D341Med (cell line): ENCODE results near the gene CFAP20DC.

ENCODE experiments used
- DNase-seq: peaks from one replicate; pipeline ENCODE4 v3.0.0; 2012; ENCODE audit warnings: low spot score

CFAP20DC gene

DNA sequence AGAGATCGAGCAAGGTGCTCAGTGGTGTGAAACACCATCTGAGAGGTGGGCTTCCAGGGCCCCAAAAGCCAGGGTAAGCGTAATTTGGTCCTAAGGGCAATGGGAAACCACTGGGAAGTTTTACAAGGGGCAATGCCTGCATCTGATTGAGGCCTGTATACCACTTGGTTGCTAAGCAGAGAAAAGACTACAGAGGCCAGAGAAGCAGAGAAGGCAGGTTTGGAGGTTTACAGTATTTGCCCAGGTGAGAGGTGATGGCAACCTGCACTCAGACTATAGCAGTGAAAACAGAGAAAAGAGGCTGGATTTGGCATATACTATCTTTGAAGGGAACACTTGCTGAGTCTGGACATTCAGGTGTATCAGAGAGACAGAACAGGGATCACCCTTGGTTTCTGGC is 249.8 kb downstream of the CFAP20DC start:
- DNase-seq: no peak

DNA sequence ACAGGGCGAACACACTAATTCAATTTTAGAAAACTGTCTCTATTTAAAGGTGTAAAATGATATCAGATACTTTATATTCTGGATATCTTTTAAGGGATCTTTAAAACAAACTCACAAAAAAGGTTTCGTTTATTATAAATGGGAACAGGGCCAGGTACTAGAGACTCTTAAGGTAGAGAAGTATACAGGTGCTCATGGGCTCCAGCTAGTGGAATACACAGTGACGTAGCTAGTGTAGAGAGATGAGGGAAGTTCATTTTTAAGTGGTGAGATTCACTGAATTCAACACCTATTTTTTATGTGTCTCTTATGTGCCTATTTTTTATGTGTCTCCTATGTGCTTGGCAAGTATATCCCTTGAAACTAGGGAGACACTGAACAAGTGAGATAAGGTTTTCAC is 250.6 kb downstream of the CFAP20DC start:
- no peak for DNase-seq

DNA sequence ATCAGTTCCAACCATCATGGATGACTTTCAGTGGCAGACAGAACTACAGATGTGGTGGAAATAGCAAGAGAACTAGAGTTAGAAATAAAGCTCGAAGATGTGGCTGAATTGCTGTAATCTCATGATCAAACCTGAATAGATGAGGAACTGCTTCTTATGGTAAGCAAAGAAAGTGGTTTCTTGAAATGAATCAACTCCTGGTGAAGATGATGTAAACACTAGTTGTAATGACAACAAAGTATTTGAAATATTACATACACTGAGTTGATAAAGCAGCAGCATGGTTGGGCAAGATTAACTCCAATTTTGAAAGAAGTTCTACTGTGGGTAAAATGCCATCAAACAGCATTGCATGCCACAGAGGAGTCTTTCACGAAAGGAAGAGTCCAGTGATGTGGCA is 251.5 kb downstream of the CFAP20DC start:
- DNase-seq: no peak

DNA sequence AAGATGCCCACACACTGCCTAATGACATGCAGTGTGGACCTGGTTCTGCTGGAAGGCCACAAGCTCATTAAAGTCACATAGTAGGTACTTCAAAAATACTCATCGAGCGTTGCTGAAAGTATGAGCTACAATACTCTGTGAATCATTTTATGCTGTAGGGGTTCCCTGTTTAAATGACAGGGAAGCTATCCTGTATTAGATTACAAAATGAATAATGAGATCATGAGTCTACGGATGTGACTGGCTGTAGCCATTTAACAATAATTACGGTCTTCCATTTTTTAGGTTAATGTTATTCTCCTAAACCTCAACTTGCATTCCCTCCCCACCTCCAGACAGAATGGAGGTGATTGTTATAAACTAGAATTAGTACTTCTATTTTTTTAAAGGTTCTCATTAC is 255.1 kb downstream of the CFAP20DC start:
- DNase-seq: no peak

DNA sequence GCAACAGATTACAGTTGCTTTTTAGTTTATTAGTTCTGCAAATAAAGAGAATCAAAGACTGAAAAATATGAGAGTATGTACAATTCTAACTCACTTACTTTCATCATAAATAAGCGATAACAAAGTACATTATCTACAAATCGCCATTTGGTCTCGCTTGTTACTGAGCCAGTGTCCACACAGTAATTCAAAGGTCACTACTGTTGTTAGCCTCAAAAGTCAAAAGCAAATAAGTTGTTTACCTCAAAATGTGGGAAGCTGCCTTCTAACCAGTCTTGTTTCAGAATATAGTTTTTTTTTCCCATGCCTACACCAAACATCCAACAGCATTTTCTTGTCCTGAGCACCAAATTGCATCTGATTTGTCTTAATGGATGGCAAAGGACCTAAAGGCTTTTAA is 255.9 kb downstream of the CFAP20DC start:
- DNase-seq: no peak

DNA sequence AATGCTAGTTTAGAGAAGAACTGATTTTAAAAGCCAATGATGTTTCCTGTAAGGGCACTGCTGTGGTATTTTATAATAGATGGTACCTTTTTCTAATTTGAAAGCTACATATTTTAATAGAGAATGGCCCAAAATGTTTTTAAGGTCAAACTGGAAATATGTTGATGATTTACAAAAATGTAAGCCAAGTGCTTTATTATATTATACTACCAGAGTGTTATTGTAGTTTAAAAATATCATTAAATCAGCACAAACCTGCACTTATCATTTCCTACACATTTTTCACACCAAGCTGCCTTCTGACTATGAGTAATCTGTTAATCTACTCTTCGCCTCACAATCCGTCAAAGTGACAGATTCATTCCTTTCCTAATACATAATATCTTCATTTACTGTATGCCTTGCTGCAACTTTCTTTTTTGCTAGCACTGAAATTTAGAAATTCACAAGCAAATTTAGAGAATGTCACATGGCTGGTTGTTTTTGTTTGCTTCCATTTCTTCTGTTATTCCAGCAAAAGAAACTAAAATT is 256.8 kb downstream of the CFAP20DC start:
- DNase-seq: no peak

DNA sequence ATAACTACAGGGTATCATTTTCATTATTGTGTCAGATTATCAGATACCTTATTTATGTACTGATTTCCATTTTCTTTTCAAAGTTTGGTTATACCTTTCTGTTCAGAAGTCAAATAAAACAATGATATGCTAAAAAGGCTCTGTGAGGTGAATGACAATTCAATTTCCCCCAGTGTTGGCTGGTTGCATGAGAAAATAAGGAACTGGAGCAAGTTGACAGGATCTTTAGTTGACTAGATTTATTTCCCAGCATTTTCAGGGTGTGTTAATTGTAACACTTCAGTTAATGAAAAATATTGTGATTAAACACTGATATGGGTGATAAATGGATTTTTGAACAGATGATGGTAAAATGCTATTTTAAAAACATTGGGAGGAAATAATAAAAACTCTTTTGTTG is 260.4 kb downstream of the CFAP20DC start:
- no peak for DNase-seq

DNA sequence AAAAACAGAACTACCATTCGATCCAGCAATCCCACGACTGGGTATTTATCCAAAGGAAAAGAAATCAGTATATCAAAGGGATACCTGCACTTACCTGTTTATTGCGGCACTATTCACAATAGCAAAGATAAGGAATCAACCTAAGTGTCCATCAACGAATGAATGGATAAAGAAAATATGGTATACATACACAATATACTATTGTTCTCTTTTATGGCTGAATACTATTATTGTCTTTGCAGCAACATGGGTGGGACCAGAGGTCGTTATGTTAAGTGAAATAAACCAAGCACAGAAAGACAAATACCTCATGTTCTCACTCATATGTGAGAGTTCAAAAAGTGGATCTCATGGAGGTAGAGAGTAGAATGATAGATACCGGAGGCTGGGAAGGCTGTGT is 264.9 kb downstream of the CFAP20DC start:
- no peak for DNase-seq

DNA sequence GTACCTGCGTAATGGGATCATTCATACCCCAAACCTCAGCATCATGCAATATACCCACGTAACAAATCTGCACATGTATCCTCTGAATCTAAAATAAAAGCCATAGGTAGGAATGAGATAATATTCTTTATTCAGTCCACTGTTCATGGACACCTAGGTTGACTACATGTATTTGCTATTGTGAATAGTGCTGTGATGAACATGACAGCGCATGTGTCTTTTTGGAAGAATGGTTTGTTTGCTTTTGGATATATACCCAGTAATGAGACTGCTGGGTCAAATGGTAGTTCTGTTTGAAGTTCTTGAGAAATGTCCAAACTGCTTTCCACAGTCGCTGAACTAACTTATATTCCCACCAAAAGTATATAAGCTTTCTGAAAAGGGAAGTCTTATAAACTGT is 265.4 kb downstream of the CFAP20DC start:
- no peak for DNase-seq

DNA sequence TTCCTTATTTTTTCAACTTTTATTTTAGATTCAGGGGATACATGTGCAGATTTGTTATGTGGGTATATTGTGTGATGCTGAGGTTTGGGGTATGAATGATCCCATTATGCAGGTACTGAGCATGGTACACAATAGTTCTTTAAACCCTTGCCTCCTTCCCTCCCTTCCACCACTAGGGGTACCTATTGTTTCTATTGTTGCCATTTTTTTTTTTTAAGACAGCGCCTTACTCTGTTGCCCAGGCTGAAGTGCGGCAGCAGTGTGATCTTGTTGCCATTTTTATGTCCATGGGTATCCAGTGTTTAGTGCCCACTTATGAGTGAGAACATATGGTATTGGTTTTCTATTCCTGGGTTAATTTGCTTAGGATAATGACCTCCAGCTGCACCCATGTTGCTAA is 266.0 kb downstream of the CFAP20DC start:
- no peak for DNase-seq

DNA sequence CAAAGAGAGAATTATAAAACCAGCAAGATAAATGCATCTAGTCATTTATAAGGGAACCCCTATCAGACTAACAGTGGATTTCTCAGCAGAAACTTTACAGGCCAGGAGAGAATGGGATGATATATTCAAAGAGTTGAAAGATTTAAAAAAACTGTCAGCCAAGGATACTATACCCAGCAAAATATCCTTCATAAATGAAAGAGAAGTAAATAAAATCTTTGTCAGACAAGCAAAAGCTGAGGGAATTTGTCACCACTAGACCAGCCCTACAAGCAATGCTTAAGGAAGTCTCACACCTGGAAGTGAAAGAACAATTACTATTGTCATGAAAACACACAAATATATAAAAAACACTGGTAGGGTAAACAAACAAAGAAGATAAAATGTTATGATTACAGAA is 269.9 kb downstream of the CFAP20DC start:
- DNase-seq: no peak

DNA sequence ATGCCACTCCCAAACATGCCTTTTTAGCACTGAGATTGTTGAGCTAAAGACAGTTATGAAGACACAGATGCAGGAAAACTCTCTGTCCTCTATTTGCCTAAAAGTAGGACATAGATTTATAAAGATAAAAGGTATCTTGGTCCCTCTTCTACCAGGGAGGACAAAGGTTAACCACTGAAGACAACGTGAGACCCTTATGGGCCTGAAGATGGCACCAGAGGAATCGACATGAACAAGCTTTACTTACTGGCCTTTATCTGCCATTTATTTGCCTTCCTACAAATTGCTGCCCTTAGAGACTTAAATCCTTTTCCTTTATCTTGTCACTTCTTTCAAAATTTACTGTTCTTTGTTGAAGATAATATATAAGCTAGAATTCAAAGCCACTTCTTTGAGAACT is 273.6 kb downstream of the CFAP20DC start:
- no peak for DNase-seq

DNA sequence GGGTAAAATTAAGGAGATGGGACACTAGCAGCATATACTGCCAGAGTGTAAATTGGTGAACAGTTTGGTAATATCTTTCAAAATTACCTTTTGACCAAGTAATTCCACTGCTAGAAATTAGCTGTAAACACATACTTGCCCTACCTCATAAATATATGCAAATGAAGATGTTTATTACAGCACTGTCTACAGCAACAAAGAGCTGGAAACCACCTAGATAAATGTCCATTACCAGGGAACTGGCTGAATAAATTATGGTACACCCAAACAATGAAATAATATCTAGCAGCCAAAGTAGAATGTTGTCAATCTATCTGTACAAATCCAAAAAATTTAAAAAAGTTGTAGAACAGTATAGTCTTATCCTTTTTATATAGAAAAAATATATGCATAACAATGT is 277.4 kb downstream of the CFAP20DC start:
- no peak for DNase-seq

DNA sequence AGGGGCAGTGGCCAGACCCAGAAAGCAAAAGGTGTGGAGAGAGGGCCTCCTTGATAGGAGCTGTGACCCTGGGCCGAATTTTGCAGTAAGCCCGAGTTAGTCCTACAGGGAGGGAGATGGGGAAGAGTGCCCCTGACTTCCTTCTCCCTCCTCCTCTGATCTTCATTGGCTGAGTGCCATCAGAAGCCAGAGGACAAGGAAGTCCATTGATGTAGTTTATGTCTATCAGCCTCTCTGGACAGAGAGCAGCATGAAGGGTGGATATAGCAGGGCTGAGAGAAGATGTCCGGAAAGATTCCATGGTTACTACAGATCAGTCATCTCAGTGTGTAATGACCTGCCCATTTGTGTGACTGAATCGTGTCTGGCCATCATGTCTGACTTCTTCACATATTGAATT is 280.8 kb downstream of the CFAP20DC start:
- DNase-seq: no peak

DNA sequence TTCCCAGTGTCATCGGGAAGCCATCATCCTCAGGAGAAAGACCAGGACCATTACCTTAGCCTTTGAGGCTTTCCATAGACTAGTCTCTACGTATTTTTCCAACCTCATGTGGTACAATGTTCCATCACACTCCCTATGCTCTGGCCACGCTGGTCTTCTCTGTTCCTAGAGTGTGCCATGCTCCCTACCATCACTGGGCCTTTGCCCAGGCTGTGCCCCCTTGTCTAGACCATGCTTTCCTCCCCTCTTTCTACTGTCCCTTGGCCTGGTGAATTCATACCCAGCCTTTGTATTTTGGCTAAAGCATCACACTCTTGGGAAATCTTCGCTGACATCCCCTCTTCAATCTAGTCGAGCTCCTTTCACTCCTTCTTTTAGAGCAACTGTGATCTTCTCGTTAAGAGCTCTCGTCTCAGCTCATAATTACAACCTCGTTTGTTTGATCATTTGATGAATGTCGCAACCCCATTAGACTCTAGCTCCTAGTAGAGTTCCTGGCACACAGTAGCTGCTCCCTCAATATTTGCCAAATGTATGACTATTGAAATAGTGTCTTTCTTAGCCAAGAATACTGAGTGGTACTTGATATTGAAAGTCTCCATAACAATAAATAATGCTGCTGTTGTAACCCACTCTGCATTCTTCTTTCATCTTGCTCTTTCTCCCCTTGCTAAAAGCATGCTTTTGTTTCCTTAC is 283.1 kb downstream of the CFAP20DC start:
- DNase-seq: no peak

DNA sequence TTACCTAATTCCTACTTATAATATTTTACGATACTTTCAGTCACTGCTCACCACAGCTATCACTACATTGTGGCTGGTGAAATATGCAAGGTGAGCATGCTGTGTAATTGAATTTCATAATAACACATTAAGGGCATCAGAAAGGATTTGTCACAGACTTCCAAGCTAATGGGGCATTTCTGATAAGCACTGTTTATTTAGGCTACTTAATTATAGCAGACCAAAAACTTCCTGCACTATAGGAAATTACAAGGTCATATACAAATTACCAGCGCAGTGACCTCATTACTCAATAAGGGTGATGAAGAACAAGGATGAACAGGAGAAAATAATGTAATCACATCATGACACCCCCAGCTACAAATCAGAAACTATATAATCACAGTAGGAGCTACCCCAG is 294.7 kb downstream of the CFAP20DC start:
- DNase-seq: no peak

DNA sequence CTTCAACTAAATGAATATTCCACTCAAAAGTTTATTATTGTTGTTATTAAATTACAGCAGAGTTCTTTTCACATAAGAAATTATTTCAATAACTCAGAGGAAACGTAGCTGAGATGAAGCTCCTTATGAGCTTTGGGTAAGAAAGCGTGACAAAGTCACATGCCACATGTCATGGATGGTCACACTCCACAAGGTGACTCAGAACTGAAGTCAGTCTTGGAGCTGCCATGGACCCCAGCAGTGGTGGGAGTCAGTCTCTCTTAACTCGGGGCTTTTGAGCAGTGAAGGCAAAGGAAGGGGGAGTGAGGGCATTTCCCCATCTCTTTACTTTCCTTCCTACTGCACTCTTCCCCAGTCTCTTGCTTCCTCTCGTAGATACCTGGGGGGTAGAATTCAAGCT is 295.8 kb downstream of the CFAP20DC start:
- no peak for DNase-seq

DNA sequence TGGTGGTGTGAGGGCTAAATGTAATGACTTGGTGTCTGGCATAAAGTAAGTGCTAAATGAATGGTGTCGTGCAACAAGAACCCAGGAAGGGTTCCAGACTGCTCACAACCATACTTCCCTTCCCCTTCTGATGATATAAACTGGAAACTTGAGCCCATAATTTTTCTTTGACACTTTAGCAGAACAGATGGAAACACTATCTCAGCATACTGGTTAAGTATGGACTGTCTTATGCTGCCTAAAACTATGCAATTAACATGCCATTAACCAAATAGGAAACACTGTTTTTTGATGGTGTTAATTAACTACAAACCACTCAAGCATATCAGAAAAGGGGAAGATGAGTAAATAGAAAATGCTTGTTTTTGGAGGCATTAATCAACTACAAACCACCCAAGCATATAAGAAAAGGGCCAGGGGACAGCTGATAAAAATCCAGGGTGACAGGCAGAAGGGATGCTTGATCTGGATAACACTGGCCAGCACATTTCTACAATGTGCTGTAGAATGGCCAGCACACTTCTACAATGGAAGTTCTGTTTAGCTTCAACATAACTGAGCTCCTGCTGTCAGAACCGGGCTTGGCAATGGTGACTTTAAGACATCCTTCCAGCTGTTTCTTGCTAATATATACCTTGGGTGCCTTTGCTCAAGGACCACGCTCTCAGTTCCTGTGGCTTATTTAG is 297.8 kb downstream of the CFAP20DC start:
- no peak for DNase-seq

DNA sequence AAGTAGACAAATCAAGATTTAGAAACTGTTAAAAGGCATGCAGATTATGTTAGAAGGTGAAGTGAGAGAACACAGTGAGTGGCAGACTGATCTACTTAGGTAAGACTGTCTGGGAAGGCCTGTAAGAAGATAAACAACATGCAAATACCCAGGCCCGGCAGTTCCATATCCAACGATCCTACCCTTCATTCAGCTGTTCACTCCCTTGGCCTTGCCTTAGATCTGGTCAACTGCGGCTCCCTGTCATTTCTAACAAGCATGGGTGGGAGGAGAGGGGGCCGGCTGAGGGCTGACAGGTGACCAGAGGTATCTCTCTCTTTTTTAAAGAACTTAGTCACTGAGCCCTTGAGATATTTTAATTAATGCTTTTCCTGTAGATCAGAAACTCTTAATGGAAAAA is 298.6 kb downstream of the CFAP20DC start:
- no peak for DNase-seq

DNA sequence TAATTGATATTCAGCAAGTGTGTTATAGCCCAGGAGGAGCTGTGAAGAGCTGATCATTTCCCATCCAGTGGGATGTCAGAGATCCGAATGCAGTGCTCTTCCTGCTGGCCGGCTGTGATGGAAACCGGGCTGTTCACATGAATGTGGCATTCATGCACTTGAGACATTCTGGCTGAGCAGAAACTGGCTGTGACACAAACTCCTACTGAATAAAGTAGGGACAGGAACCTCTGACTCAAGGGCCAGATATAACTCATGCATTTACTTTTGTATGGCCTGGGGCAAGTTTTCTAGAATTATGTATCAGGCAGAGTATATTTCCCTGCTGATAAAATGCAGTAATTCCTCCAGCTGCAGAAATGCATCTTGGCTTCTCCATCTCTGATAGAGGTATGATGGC is 299.9 kb downstream of the CFAP20DC start:
- no peak for DNase-seq

DNA sequence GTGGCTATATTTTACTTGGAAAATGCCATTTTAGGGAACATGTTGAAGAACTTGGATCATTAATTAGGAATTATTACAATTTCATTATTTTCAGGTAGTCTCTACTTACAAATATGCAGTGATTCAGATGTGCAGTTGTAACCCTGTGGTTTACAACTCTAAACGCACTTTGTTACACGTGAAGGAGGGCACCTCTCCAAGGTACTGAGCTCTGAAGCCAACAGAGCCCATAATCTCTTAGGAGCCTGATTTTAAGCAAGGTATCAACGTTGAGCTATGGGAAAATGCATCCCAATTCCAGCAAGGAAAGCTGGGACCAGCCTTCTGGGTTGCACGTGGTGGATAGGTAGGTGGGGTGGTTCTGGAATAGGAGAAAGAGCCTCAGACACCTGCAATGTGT is 301.8 kb downstream of the CFAP20DC start:
- DNase-seq: no peak

DNA sequence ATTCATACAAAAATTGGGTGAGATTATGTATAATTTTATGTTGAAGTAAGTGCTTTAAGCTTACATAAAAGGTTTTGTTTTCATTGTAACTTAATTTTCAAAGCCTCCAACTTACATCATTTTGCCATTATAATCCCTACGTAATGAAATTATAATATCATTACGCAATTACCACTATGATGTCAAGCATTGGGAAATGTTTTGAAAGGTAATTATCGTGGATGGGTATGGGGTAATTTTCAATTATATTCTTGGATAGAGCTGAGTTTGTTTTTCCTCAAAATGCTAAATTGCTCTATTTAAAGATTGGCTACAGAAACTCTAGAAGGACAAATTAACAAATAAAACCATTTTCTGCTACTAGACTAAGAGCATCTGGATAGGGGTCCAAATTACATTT is 303.1 kb downstream of the CFAP20DC start:
- no peak for DNase-seq

DNA sequence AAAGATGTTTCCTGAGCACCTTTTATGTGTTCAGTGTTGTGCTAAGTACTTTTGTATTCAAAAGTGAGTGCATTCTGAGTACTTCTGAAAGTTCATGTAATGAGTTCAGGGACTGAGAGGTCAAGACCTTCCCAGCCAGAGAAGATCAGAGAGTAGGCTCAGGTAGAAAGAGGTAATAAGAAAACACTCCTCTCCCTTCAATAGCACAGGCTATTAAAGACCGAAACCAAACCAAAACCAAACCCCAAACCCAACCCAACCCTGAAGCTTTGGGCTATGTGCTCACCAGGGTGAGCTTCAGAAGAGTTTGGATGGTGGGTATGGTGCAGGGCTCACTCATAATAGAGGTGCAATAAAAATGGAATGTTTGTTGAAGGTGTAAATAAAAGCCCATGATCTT is 306.5 kb downstream of the CFAP20DC start:
- DNase-seq: no peak

DNA sequence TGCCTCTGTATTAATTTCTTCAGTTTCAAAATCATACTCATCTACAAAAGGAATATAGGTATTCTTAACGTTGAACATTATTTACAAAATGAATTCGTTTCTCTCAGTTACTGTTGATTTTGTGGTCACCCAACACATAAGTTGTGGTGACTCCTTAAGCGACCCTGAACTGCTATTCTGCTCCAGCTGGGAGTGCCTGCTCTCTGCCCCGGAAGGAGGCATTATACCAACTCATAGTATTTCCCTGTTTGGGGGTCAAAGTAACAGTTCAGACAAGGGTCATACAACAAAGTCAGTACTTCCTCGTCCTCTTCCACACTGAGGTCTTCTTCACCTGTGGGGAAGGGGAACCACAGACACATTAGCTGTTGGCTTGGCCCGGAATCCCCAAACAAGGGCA is 307.6 kb downstream of the CFAP20DC start:
- no peak for DNase-seq
